ENCODE data around the gene ACSL3.
"Not testable (repeated sequence)": the region's sequence is repeated elsewhere in the genome, so short reads cannot be mapped to it uniquely, and the experiment has no call there.

Gene ACSL3

DNA sequence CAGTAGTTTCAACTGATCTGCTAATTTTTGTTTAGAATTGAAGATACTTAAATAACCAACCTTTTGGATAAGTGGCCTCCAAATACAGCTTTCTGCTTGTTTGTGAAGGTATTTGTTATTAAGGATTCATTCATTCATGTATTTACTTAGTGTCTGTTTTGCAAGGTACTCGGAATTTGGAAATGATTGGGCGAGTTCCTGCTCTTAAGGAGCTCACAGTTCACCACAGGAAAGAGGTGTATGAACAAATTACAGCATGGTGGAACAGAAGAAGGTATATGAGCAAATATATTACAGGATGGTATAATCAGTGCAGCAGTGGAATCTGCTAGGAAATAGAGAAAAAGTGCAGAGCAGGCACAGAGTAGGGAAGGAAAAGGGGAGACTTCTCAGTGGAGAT lies 4.5 kb downstream of the ACSL3 start:
- DNase-seq (ENCODE audit: insufficient read length, low spot score): no peak
- no peak for FAIRE-seq
- TF ChIP-seq, protein P1, sequence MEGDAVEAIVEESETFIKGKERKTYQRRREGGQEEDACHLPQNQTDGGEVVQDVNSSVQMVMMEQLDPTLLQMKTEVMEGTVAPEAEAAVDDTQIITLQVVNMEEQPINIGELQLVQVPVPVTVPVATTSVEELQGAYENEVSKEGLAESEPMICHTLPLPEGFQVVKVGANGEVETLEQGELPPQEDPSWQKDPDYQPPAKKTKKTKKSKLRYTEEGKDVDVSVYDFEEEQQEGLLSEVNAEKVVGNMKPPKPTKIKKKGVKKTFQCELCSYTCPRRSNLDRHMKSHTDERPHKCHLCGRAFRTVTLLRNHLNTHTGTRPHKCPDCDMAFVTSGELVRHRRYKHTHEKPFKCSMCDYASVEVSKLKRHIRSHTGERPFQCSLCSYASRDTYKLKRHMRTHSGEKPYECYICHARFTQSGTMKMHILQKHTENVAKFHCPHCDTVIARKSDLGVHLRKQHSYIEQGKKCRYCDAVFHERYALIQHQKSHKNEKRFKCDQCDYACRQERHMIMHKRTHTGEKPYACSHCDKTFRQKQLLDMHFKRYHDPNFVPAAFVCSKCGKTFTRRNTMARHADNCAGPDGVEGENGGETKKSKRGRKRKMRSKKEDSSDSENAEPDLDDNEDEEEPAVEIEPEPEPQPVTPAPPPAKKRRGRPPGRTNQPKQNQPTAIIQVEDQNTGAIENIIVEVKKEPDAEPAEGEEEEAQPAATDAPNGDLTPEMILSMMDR (IDR thresholded peaks at IDR 0.05; ENCODE audit: insufficient read depth, missing control alignments): no peak

DNA sequence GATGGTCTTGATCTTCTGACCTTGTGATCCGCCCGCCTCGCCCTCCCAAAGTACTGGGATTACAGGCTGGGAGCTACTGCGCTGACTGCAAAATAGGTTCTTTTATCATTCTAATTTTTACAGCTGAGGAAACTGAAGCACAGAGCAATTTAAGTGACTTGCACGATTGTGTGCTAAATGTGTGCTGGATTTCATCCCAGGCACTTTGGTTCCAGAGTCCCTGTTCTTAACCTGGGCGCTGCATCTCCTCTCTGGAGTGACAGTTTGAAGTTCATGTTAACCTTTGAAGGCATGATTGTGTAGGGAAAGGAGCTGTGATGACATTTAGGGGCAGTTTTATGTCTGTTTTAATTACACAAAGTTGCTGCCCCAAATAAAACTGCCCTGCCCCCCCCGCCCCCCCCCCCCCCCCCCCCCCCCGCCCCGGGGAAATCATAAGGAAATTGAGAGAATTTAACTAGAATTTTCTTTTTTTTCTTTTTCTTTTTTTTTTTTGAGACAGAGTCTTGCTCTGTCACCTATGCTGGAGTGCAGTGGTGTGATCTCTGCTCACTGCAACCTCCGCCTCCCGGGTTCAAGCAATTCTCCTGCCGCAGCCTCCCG lies 5.6 kb downstream of the ACSL3 start:
- TF ChIP-seq, protein P1 (IDR thresholded peaks at IDR 0.05; ENCODE audit: insufficient read depth, missing control alignments): no peak
- DNase-seq (ENCODE audit: insufficient read length, low spot score) (no peak), FAIRE-seq (no peak)

DNA sequence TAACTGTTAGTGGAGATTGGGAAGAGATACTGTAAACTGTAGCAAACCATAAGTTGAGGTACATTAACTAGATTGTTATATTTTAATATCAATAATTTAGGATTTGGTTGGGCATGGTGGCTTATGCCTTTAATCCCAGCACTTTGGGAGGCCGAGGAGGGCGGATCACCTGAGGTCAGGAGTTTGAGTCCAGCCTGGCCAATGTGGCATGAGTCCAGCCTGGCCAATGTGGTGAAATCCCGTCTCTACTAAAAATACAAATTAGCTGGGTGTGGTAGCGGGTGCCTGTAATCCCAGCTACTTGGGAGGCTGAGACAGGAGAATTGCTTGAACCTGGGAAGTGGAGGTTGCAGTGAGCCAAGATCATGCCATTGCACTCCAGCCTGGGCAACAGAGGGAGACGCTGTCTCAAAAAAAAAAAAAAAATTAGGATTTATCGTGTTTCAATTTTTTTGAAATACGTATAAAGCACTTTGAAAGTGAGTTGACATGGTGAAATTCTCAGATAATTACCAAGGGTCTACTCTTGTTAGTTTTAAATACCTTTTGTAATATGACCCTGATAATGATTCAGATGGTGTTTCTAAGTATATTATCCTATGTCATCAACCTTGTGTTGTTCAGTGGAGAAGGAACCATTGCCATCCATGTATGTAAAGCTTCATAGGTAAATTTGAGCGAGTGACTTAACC lies 7.9 kb downstream of the ACSL3 start:
- not testable (repeated sequence) for DNase-seq (ENCODE audit: insufficient read length, low spot score); FAIRE-seq

DNA sequence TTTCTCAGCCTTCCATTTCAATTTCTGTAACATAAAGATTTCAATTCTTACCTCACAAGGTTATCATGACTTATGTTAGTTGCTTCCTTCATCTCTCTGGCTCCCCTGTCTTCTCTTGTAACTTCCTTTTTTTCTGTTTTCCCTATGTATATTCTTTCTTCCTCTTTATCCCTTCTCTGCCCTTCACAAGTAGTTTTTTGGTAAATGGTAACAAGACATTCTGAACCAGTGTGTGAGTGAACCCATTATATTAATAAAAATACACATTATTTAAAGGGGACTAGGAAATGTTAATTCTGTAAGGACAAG lies 8.4 kb downstream of the ACSL3 start:
- DNase-seq (ENCODE audit: insufficient read length, low spot score) (no peak), FAIRE-seq (no peak)
- TF ChIP-seq, protein P1 (IDR thresholded peaks at IDR 0.05; ENCODE audit: insufficient read depth, missing control alignments): no peak

DNA sequence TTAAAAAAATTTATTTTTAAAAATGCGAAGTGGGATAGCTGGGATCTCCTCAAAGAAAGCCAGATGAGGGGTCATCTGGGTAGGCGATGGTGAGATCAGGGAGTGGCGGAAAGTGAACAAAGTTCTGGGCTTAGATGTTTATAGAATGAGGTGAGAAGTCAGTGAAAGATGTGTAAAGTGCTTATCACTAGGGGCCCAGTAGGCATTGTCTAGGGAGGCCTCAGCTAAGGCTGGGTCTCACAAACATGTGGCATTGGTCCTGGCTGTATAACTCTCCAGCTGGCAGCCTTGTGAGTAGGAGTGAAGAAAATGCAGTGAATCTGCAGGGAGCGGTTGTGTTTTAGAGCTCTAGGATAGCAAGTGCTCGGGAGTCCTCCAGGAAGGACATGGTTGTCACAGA lies 10.5 kb downstream of the ACSL3 start:
- TF ChIP-seq, protein P1 (IDR thresholded peaks at IDR 0.05; ENCODE audit: insufficient read depth, missing control alignments): no peak
- DNase-seq (ENCODE audit: insufficient read length, low spot score) (no peak), FAIRE-seq (no peak)

DNA sequence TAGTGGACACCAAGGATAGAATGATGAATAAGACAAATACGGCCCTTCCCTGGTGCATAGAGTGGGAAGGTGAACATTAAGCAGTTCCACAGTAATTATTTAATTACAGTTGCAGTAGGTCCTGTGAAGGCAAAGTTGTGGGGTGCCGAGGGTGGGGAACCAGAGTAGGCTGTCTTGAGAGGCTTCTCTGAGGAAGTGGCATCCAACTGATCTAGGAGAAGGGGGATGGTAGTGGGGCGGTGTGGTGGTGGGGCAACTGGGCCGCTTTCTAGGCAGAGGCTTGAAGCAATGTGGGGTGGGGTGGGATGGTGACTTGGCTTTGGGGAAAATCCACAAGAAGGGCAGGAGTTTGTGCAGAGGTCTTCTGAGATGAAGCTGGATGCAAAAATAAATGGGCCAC lies 11.7 kb downstream of the ACSL3 start:
- DNase-seq (ENCODE audit: insufficient read length, low spot score) (no peak), FAIRE-seq (no peak)
- TF ChIP-seq, protein P1 (IDR thresholded peaks at IDR 0.05; ENCODE audit: insufficient read depth, missing control alignments): no peak

DNA sequence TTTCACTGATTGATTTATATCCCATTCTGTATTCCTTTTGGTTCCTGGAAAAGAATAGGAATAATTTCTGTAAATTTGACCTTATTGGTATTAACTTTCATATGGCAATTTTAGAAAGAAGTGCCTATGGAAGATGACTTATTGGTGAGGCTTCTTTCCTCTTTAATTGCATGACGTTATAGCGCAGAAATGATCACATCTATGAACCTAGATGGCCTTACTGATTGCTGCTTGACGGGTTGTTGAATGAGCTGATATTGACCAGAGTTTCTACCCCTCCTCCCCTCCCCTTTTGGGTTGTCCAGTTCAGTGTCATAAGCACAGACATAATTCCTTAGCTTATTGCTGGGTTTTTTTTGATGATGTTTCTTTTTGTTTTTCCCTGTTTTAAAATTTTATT lies 14.6 kb downstream of the ACSL3 start:
- FAIRE-seq: no peak
- DNase-seq (ENCODE audit: insufficient read length, low spot score): no peak
- TF ChIP-seq, protein P1 (IDR thresholded peaks at IDR 0.05; ENCODE audit: insufficient read depth, missing control alignments): no peak

All from D721Med (cell line).